GM19452 (cell line): ENCODE measurements around the gene ZNF581.

ENCODE experiments used
- ATAC-seq: cut with Tn5 transposase; IDR thresholded peaks from one replicate; pipeline ENCODE4 v1.9.1; 2021; ENCODE audit not compliant: unreplicated experiment

Gene ZNF581

DNA sequence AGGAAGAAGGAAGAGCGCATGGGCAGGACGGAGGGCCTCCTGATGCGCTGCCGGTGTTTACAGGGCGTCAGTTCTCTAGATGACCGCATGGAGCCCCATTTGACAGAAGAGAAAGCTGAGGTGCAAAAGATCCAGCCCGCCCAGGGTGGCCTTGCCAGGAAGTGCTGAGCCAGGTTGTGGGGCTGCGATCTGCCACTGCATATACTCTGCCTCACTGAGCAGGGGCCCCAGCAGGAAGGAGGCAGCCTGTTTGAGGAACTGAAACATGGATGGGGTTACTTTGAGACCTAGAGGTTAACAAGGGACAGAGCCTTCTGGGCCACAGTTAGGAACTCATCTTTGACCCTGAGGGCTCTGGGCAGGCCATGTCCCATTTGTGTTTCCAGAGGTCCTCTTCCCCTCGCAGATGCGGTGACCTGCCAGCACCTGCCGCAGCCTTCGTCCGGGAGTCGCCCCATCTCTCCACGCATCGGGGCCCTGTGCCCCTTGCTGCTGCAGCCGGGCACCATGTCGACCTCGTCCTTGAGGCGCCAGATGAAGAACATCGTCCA, 34.7 kb downstream of the ZNF581 start:
- ATAC-seq: peak; percentile 71

DNA sequence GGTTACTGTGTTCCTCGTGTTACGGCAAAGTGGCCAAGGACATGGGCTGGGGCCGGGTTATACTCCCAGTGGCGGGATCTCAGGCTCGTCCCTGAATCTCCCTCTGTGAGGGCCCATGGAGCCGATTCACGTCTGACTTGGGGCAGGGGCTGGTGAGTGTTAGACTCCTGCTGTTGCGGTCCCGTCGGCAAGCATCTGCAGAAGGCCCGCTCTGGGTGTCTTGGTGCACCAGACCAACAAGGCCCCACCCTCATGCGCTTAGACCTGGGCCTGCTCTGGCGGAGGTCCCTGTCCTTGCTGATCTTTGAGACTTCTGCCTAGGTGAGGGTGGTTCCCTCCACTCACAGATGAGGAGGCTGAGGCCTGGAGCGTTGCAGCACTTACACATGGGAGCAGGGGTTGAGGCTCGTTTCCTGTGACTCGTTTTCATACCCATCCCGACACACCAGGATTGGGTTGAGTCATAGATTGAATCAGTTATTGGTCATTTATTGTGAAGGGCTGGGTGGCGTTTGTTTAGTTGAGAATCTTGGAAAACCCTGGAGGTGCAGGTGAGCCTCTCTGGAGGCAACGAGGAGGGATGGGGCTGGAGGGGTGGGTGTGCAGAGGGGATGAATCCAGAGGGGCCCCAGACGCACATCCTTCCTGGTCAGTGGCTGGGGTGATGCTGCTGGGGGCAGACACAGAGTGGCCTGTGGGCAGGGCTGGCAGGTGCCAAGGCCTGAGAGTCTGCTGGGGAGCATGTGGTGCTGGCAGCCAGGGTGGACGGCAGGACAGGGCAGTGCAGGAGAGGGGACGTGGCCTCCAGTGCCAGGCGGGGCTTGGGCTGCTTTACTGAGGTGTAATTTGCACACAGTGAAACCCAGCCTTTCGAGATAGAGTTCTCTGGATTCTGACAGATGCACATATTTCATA, 36.2 kb downstream of the ZNF581 start:
- ATAC-seq: no peak

DNA sequence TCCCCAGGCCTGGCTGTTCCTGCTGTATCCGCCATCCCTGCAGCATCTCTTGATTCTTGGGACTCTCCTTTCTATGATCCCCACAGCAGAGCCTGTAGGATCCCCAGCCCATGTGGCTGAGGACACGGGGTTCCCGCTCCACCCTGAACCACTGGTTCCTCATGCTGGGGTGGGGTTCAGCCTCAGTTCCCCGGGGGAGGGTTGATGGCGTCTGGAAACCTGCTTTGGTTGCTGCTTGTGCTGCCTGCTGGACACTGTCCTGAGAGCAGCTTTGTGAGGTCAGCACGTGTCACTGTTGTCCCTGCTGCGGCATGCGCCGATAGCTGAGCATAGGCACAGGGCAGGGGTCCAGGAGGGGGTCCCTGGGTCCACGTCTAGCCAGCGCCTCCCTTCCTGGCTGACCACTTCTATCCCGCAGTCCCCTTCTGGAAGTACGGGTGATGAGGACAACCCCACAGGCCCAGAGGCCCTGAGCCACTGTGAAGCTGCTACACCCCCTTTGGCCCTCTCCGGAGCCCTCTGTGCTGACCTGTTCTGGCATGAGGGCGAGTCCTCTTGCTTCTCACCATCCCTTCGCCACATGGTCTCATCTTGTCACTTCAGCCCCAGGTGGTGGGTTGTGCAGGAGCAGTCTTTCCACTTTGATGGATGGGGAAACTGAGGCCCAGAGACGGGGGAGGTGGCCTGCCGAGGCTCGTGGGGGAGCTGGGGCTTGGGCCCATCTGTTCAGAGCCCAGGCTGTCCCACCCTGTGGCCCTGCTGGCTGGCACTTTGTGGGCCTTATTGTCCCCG, 37.1 kb downstream of the ZNF581 start:
- no peak for ATAC-seq

DNA sequence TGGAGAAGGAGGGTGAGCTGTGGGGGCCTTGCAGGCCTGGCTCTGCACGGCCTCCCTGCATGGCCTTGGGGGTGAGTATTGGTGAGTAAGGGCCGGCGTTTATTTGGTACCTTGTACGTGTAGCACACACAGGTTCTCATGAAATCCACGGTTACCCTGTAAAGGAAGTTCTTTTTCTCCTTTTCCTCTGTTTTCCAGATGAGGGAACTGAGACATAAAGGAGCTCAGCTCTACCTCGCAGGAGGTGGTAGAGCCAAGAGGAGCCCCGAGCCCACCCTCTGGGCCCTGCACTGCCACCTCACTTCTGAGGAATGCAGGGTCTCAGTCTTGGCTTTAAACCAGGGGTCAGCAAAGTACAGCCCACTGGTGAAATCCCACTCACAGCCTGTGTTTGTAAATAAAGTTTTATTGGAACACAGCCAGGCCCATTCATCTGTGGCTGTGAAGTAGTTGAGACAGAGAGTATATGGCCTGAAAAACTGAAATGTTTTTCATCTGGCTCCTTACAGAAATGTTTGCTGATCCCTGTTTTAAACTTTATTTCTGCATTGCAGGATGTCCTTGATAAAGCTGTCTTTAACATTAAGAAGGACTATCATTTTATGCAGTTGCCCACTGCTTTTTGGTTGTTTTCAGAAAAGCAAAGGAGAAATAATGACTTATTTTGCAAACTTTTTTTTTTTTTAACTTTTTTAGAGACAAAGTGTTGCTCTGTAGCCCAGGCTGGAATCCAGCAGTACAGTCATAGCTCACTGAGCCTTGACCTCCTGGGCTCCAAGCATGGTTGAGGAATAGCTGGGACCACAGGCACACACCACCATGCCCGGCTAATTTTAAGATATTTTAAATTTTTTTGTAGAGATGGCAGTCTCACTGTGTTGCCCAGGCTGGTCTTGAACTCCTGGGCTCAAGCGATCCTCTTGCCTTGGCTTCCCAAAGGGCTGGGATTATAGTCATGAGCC, 38.0 kb downstream of the ZNF581 start:
- no peak for ATAC-seq

DNA sequence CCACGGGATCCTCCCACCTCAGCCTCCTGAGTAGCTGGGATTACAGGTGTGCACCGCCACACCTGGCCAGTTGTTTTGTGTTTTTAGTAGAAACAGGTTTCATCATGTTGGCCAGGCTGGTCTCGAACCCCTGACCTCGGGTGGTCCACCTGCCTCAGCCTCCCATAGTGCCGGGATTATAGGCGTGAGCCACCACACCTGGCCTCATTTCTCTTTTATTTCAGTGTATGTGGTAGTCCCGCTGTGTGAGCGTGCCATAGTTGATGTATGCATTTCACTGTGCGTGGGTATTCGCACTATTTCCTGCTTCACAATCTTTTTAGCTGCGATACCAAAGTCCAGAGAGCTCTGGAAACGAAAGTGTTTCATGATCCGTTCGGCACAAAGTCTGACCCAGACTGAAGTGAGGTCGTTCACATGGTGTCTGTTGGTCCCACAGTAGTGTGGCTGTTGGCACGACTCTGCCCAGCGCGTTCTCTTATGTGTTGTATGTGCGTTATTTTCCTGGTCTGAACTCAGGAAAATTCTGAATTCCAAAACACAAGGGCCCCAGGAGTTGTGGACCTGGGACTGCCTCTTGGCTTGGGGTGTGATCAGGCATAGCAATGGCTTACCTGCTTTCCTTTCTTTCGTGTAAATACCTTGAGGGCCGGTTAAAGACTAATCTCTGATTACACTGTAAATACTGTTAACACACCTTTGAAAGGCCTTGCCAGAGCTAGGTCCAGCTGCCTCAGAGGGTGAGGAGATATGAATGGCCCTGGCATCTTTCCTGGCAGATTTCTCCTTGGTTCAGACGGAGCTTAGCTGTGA, 40.2 kb downstream of the ZNF581 start:
- ATAC-seq: no peak

DNA sequence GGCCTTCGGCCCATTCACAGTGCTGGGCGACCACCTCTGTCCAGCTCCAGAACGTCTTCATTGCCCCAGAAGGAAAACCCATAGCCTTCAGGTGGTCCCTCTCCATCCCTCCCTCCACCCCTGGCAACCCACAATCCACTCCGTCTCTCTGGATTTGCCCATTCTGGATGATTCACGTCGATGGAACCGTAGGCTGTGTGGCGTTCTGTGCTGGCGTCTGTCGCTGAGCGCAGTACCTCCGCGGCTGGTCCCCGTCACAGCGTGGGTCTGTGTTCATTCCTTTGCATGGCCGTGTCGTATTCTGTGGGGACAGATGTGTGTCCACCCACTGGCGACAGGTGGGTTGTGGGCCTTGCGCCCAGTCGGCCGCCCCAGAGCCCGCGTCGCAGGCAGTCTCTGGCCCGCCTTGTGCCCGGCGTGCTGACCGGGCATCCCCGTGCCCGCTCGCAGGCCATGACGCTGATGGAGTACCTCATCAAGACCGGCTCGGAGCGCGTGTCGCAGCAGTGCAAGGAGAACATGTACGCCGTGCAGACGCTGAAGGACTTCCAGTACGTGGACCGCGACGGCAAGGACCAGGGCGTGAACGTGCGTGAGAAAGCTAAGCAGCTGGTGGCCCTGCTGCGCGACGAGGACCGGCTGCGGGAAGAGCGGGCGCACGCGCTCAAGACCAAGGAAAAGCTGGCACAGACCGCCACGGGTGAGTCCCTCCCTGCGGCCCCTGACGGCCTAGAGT, 41.7 kb downstream of the ZNF581 start:
- ATAC-seq: no peak

DNA sequence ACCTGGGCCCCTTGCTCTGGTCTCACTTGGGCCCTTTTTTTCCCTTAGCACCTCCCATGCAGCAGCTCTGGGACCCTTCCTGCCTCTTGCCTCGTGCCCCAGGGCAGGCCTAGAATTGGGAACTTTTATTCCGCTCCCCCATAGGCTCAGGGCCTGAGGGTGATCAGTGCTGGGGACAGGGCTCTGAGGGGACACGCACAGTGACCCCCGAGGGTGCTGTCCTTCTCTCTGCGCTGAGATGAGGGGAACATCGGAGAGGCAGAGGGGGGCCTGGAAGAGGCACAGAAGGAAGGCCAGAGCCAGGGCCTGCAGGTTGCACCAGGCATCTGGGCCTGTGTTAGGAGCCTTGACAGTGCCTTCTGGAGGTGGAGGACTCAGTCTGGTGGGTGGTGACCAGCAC, 42.3 kb downstream of the ZNF581 start:
- no peak for ATAC-seq

DNA sequence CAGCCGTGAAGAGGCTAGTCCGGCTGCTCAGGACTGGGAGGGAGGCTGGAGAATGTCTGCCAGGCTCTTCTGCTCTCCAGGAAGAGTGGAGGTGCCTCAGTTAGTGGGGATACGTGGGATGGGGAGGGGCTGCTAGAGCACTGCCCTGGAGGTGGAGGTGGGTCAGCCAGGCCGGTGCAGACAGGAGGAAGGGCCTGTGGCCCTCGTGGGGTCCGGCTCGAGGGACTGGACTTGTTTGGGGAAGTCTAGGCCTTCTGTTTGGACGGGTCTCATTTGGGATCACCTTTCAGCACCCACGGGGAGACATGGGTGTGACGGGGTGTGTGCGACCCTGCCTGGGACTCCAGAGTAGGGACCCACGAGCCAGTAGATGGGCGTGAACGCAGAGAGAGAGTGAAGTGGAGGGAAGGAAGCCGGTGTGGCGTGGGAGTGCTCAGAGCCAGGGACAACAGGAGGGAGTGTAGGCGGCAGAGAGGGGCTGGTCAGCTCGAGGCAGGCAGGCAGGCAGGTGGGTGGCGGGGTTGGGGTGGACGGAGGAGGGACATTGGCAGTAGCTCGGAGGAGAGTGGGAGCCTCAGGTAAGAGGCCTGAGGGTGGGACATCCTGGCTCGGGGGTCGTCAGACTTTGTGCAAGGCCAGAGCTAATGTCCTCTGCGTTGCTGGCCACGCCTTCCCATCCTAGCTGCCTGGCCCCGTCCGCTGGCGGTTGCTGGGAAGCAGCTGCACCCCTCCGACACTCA, 43.0 kb downstream of the ZNF581 start:
- no peak for ATAC-seq

DNA sequence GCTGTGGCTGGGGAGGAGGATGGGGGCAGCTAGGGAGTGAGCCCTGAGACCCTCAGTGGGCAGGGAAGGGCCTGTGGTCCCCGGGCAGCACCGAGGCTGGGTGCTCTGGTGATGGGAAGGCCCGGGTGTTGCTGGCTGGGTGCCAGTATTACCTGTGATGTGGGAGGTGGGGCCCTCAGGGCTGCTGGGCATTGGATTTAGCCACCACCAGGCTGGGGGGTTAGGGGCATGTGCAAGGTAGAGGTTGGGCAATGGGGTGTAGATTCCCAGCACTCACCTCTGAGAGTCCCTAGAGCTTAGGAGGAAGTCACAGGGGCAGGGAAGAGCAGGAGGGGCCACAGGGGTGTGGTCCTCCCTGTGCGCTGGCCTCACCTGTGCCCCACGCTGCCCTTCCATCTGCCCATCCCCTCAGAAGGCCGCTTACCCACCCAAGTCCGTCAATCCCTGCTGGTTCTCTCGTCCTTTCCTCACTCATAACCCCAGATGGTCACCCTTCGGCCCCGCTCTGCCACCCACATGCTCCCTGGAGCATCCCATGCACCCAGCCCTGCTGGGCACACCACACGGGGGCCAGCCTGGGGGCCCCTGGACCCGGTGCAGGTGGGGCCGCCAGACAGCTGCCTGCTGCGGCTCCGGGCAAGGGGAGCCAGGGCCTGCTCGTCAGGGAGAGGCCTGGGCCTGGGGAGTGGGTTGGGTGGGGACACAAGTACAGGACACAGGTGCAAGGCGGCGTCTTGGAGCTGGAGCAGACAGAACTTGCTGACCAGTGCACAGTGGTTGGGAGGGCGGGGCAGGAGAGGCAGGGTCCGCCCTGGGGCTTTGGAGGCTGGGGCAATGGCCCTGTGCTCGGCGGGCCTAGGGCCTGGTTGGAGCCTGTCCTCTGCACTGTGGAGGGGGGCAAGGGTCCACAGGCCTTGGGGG, 44.1 kb downstream of the ZNF581 start:
- ATAC-seq: no peak

DNA sequence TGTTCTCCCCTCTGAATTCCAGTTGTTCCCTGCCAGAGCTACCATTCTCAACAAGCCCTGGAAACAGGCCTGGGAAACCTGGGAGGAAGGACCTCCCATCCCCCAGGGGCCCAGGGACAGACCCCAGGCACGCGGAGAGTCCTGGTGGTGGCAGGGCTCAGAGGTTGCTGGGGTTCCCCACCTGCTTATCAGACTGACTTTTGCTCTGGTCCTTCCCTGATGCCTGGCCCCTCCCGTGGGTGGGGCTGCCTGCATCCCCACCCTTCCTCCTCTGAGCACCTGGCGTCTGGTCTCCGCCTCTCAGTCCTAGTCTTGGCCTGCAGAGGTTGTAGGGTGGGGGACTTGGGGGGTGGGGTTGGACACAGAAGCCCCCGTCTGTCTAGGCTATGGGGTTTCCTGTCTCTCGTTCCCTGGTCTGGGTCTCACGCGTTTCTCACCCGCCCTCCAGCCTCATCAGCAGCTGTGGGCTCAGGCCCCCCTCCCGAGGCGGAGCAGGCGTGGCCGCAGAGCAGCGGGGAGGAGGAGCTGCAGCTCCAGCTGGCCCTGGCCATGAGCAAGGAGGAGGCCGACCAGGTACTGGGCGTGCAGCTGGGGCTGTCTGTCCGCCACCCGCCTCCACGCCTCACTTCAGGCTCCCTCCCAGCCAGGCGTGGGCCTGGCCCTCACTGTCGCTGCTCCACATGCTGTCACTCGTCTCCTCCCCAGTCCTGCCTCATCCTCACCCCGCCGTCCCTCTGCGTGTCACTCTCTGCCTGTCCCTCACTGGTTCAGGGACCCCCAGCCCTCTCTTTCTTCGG, 45.2 kb downstream of the ZNF581 start:
- no peak for ATAC-seq

DNA sequence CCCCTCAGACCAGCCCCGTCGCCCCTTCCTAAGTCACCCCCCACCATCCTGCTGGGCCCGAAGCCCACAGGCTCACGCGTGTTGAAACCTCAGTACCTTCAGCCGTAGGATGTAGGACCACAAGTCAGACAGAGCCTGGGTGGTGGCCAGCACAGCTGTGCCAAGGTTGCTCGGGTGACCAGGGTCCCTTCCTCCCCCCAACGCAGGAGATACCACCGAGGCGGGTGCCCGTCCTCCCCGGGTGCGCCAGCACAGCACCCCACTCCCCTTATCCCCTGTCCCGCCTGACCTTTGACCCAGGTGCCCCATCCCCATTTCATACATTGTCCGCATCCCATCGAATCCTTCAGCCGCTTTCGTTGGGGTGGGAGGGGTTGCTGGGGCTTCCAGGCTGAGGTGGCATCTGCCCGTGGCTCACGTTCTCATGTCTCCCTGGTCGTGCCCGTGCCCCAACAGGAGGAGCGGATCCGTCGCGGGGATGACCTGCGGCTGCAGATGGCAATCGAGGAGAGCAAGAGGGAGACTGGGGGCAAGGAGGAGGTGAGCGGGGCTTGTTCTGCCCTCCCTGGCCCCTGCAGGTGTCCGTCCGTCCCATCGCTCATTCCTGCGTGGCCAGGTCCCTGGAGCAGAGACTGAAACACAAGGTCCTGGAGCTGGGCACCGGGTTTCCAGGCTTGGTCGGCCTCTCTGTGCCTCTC, 46.1 kb downstream of the ZNF581 start:
- no peak for ATAC-seq

DNA sequence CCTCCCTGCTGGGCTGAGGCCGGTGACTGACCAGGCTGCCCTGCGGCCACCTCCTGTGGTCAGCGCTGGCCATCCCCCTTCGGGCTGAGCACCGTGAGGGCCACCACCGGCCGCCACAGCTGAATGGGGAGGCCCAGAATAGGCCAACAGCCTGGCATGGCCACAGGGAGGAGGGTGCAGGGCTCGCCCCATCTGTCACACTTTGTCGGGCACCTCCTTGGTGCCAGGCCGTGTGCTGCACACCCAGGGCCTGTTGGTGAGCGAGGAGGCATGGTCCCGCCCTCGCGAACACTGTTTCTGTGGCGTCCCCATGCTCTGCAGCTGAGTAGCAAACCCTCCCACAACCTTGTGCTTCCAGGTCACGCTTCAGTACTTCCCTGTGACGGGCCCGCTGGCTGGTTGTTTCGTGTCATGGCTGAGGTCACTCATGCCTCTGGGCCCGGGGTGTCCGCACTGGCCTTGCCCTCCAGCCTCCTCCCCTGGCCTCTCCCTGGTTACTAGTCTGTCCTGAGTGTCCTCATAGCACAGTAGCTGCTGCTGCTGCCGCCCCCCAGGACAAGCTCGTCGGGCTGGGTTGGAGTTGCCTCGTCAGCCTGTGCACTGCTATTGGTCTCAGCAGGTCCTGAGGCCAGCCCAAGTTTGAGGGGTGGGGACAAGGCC, 46.8 kb downstream of the ZNF581 start:
- no peak for ATAC-seq

DNA sequence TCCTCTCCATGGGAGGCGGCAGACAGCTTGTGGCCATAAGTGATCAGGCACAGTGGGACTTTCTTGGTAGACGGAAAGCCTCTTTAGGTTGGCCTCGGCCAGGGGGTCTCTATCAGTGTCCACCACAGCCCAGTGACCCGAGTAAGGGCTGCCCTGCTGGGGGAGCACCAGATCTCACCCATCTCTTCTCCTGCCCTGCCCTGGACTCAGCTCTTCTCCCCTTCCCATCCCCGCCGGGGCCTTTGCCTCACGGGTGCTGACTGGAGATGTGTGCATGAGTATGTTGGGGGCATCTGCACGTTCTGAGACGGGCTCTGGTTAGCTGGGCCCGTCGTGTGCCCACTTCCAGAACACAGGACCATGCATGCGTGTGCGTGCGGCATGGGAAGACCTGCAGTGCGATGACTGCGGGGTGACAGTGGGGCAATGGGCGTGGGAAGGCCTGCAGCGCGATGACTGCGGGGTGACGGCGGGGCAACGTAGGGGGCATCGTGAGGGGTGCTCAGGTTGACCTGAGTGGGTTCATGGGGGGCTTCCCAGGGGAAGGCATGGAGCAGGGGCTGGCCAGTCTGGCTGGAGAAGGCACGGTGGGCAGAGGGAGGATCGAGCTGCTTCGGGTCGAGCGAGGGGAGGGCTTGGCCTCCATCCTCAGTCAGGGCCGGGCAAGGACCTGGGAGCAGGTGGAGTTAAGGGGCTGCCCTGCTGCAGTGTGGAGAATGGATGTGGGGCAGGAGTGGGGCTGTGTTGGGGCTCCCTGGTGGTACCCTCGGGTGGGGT, 47.5 kb downstream of the ZNF581 start:
- no peak for ATAC-seq

DNA sequence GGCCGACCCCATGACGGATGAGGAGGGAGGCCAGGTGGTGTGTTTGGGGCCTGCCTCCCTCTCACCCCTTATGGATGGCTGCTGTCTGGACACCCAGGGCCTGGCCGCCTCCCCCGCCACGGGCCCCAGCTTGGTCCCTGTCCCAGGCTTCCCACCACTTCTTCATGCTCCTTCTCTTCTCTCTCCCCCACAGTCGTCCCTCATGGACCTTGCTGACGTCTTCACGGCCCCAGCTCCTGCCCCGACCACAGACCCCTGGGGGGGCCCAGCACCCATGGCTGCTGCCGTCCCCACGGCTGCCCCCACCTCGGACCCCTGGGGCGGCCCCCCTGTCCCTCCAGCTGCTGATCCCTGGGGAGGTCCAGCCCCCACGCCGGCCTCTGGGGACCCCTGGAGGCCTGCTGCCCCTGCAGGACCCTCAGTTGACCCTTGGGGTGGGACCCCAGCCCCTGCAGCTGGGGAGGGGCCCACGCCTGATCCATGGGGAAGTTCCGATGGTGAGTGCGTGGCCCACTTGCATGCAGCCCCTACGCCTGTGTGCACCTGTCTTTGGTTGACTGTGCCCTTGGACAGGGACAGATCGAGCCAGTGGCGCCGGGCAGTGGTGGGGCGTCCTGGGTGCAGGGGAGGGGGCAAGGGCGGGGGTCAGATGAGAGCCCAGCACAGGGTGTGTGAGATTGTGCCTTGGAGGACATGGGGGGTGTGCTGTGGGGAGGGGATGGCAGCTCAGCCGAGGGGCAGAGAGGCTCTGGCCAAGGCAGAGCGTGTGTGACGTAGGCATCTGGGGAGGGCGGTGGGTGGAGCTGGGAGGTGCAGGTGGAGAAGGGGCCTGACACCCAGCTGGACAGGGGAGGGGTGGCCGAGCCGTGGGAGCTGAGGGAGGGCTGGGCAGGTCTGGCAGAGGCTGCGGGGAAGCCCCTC, 48.4 kb downstream of the ZNF581 start:
- ATAC-seq: no peak
